DMS153 treated with DMSO at 0.1 percent for 48 hours (cell line): Measurements from ENCODE around the gene ASPN.

Source experiments
- DNase-seq: peaks from one replicate; lab custom pipeline; 2025; ENCODE audit not compliant: unreplicated experiment; lab: John Stamatoyannopoulos, UW

Gene ASPN

GRCh38 chr9:92482329-92482728, at the start of gene ASPN:
ASPN (minus strand) TSS chr9:92482506.
- DNase-seq, result no peak

- no peak for DNase-seq
Measured at GRCh38 chr9:92530893-92531292, 48.6 kb upstream of the ASPN start.

- DNase-seq, result no peak
Measured at GRCh38 chr9:92529124-92529523, 46.8 kb upstream of the ASPN start.

- DNase-seq, result no peak
Measured at GRCh38 chr9:92528522-92528849, 46.2 kb upstream of the ASPN start.

GRCh38 chr9:92527832-92528521, 45.7 kb upstream of the ASPN start:
- DNase-seq, result no peak

- no peak for DNase-seq
Measured at GRCh38 chr9:92527291-92527828, 45.1 kb upstream of the ASPN start.

GRCh38 chr9:92525306-92525705, 43.0 kb upstream of the ASPN start:
- no peak for DNase-seq

- no peak for DNase-seq
Measured at GRCh38 chr9:92524881-92525280, 42.6 kb upstream of the ASPN start.

GRCh38 chr9:92522983-92523970, 41.0 kb upstream of the ASPN start:
- DNase-seq, result no peak

- DNase-seq, result no peak
Measured at GRCh38 chr9:92520837-92521236, 38.5 kb upstream of the ASPN start.

GRCh38 chr9:92518199-92518598, 35.9 kb upstream of the ASPN start:
- DNase-seq, result no peak

GRCh38 chr9:92517046-92517445, 34.7 kb upstream of the ASPN start:
- DNase-seq, result no peak

- no peak for DNase-seq
Measured at GRCh38 chr9:92516521-92516920, 34.2 kb upstream of the ASPN start.

GRCh38 chr9:92514635-92515034, 32.3 kb upstream of the ASPN start:
- no peak for DNase-seq

GRCh38 chr9:92513349-92513748, 31.0 kb upstream of the ASPN start:
- no peak for DNase-seq

GRCh38 chr9:92512622-92513021, 30.3 kb upstream of the ASPN start:
- DNase-seq, result no peak

GRCh38 chr9:92510747-92511146, 28.4 kb upstream of the ASPN start:
- DNase-seq, result no peak

- DNase-seq, result no peak
Measured at GRCh38 chr9:92509050-92509449, 26.7 kb upstream of the ASPN start.

- DNase-seq, result no peak
Measured at GRCh38 chr9:92508018-92508820, 25.9 kb upstream of the ASPN start.

GRCh38 chr9:92507496-92507895, 25.2 kb upstream of the ASPN start:
- no peak for DNase-seq

GRCh38 chr9:92507005-92507404, 24.7 kb upstream of the ASPN start:
- DNase-seq, result no peak
